Activated CD8-positive, alpha-beta memory T cell treated with anti-CD3 and anti-CD28 coated beads, Interleukin-2, amount 10 ng/mL, durations not matched to agents 7 days and 5 days (primary cell): ENCODE results near the gene FSTL4. TPM values are rescaled to one million over a fixed set of nuclear protein-coding genes. Genes with fewer than 3 reads are reported as not detected.

Experiments used
- ATAC-seq: fragments of 150-1000 bp; cut with Tn5 transposase; one replicate; pipeline ENCODE4 v1.10.0; 2021; ENCODE audit warnings: moderate library complexity
- CTCF ChIA-PET: fragments of 350-600 bp; sonication (Branson Sonifier 250); formaldehyde crosslinking; loops from one replicate; lab custom pipeline; 2021; ENCODE audit warnings: antibody characterized with exemption; lab: Charles Lee
- DNase-seq: peaks from one replicate; pipeline ENCODE4 v3.0.0-alpha.2; 2020
- H3K27ac Mint-ChIP-seq: one replicate; pipeline ENCODE4 v1.8.0; 2021; ENCODE audit warnings: mild to moderate bottlenecking, mixed read lengths
- H3K27me3 Mint-ChIP-seq: one replicate; pipeline ENCODE4 v1.8.0; 2021; ENCODE audit warnings: mixed read lengths
- H3K36me3 Mint-ChIP-seq: one replicate; pipeline ENCODE4 v1.8.0; 2021; ENCODE audit warnings: mild to moderate bottlenecking, mixed read lengths
- H3K4me1 Mint-ChIP-seq: one replicate; pipeline ENCODE4 v1.8.0; 2021; ENCODE audit warnings: mixed read lengths
- H3K4me3 Mint-ChIP-seq: one replicate; pipeline ENCODE4 v1.8.0; 2021; ENCODE audit warnings: mild to moderate bottlenecking, moderate library complexity, mixed read lengths
- H3K9me3 Mint-ChIP-seq: one replicate; pipeline ENCODE4 v1.8.0; 2022; ENCODE audit warnings: low read depth, mixed read lengths
- total RNA-seq, 2 experiments: library from RNA; stranded (reverse); gene quantifications; one replicate each; pipeline ENCODE4 v1.2.3, GENCODE V29; 2021

FSTL4 gene
- total RNA-seq, 2 experiments from 2014 or later = not detected

GRCh38 chr5:133238426-133239205, 373.7 kb downstream of the FSTL4 start:
- CTCF ChIA-PET = no interaction called here
- Mint-ChIP-seq H3K9me3 (no peaks in the 10 kb centered on the region), H3K27ac (no peak overlapping the region)

GRCh38 chr5:133236976-133237375, 375.4 kb downstream of the FSTL4 start:
- Mint-ChIP-seq H3K27ac (no peak overlapping the region), H3K27me3 (peaks cover 19% of the 10 kb centered on the region), H3K36me3 (no peaks in the 10 kb centered on the region), H3K4me3 (no peak overlapping the region), H3K9me3 (no peaks in the 10 kb centered on the region), H3K4me1 (peaks cover 19% of the 10 kb centered on the region)
- CTCF ChIA-PET = no interaction called here
- no peak for ATAC-seq
- DNase-seq = no peak

More at GRCh38 chr5:133238426-133239205, 373.7 kb downstream of the FSTL4 start:
- Mint-ChIP-seq H3K36me3 (no peaks in the 10 kb centered on the region), H3K27me3 (peaks cover 19% of the 10 kb centered on the region), H3K4me3 (no peak overlapping the region), H3K4me1 (peaks cover 23% of the 10 kb centered on the region)
- no peak for DNase-seq
- no peak for ATAC-seq

- Mint-ChIP-seq H3K36me3 (no peaks in the 10 kb centered on the region), H3K4me3 (no peak overlapping the region), H3K27ac (no peak overlapping the region), H3K27me3 (peaks cover 19% of the 10 kb centered on the region), H3K9me3 (no peaks in the 10 kb centered on the region), H3K4me1 (peaks cover 15% of the 10 kb centered on the region)
- ATAC-seq = no peak
- no peak for DNase-seq
- CTCF ChIA-PET = no interaction called here
These were observed 375.8 kb downstream of the FSTL4 start for GRCh38 chr5:133236541-133236951.

GRCh38 chr5:133235696-133236426, 376.5 kb downstream of the FSTL4 start:
- Mint-ChIP-seq H3K4me1 (peaks cover 11% of the 10 kb centered on the region), H3K27ac (no peak overlapping the region), H3K36me3 (no peaks in the 10 kb centered on the region), H3K27me3 (peaks cover 19% of the 10 kb centered on the region), H3K4me3 (no peak overlapping the region), H3K9me3 (no peaks in the 10 kb centered on the region)
- ATAC-seq (no peak), DNase-seq (no peak)
- CTCF ChIA-PET = no interaction called here

GRCh38 chr5:133234911-133235310, 377.4 kb downstream of the FSTL4 start:
- Mint-ChIP-seq H3K4me1 (peaks cover 3% of the 10 kb centered on the region), H3K9me3 (no peaks in the 10 kb centered on the region), H3K4me3 (no peak overlapping the region), H3K27me3 (peaks cover 19% of the 10 kb centered on the region), H3K27ac (no peak overlapping the region), H3K36me3 (no peaks in the 10 kb centered on the region)
- CTCF ChIA-PET = no interaction called here
- no peak for ATAC-seq
- no peak for DNase-seq

GRCh38 chr5:133234273-133234672, 378.1 kb downstream of the FSTL4 start:
- CTCF ChIA-PET = no interaction called here
- H3K36me3 Mint-ChIP-seq = no peaks in the 10 kb centered on the region
- no peak overlapping the region for H3K4me3 Mint-ChIP-seq
- no peak overlapping the region for H3K27ac Mint-ChIP-seq
- no peaks in the 10 kb centered on the region for H3K4me1 Mint-ChIP-seq
- ATAC-seq (no peak), DNase-seq (no peak)
- H3K27me3 Mint-ChIP-seq = peaks cover 19% of the 10 kb centered on the region
- no peaks in the 10 kb centered on the region for H3K9me3 Mint-ChIP-seq

- no peak for ATAC-seq
- Mint-ChIP-seq H3K4me1 (no peaks in the 10 kb centered on the region), H3K36me3 (no peaks in the 10 kb centered on the region), H3K27me3 (peaks cover 21% of the 10 kb centered on the region), H3K9me3 (no peaks in the 10 kb centered on the region), H3K27ac (no peak overlapping the region), H3K4me3 (no peak overlapping the region)
- CTCF ChIA-PET = no interaction called here
- DNase-seq = no peak
These were observed 378.7 kb downstream of the FSTL4 start for GRCh38 chr5:133233616-133234015.

- no peaks in the 10 kb centered on the region for H3K9me3 Mint-ChIP-seq
- H3K4me3 Mint-ChIP-seq = no peak overlapping the region
- CTCF ChIA-PET = no interaction called here
- no peak for DNase-seq
- no peaks in the 10 kb centered on the region for H3K36me3 Mint-ChIP-seq
- peaks cover 18% of the 10 kb centered on the region for H3K27me3 Mint-ChIP-seq
- no peaks in the 10 kb centered on the region for H3K4me1 Mint-ChIP-seq
- H3K27ac Mint-ChIP-seq = no peak overlapping the region
- ATAC-seq = no peak
These were observed 379.4 kb downstream of the FSTL4 start for GRCh38 chr5:133232911-133233310.

GRCh38 chr5:133232435-133232834, 379.9 kb downstream of the FSTL4 start:
- no peaks in the 10 kb centered on the region for H3K4me1 Mint-ChIP-seq
- DNase-seq (no peak), ATAC-seq (no peak)
- no peaks in the 10 kb centered on the region for H3K9me3 Mint-ChIP-seq
- H3K4me3 Mint-ChIP-seq = no peak overlapping the region
- H3K27me3 Mint-ChIP-seq = peaks cover 14% of the 10 kb centered on the region
- CTCF ChIA-PET = no interaction called here
- no peak overlapping the region for H3K27ac Mint-ChIP-seq
- no peaks in the 10 kb centered on the region for H3K36me3 Mint-ChIP-seq

GRCh38 chr5:133232011-133232410, 380.3 kb downstream of the FSTL4 start:
- no peaks in the 10 kb centered on the region for H3K9me3 Mint-ChIP-seq
- peaks cover 14% of the 10 kb centered on the region for H3K27me3 Mint-ChIP-seq
- no peaks in the 10 kb centered on the region for H3K4me1 Mint-ChIP-seq
- CTCF ChIA-PET = no interaction called here
- H3K27ac Mint-ChIP-seq = no peak overlapping the region
- ATAC-seq (no peak), DNase-seq (no peak)
- no peaks in the 10 kb centered on the region for H3K36me3 Mint-ChIP-seq
- no peak overlapping the region for H3K4me3 Mint-ChIP-seq

GRCh38 chr5:133230823-133231578, 381.3 kb downstream of the FSTL4 start:
- no peak for DNase-seq
- no peak for ATAC-seq
- H3K36me3 Mint-ChIP-seq = no peaks in the 10 kb centered on the region
- no peaks in the 10 kb centered on the region for H3K4me1 Mint-ChIP-seq
- peaks cover 15% of the 10 kb centered on the region for H3K27me3 Mint-ChIP-seq
- no peaks in the 10 kb centered on the region for H3K9me3 Mint-ChIP-seq
- CTCF ChIA-PET = no interaction called here
- H3K4me3 Mint-ChIP-seq = no peak overlapping the region
- no peak overlapping the region for H3K27ac Mint-ChIP-seq

GRCh38 chr5:133229931-133230664, 382.2 kb downstream of the FSTL4 start:
- Mint-ChIP-seq H3K4me3 (no peak overlapping the region), H3K9me3 (no peaks in the 10 kb centered on the region), H3K27me3 (peaks cover 15% of the 10 kb centered on the region), H3K36me3 (no peaks in the 10 kb centered on the region), H3K27ac (no peak overlapping the region), H3K4me1 (no peaks in the 10 kb centered on the region)
- DNase-seq = no peak
- CTCF ChIA-PET = interaction anchor here (1.3 kb wide), 1 partner anchor 19 kb away, joined by 3 read pairs; no protein-coding TSS in a partner anchor
- no peak for ATAC-seq

GRCh38 chr5:133228316-133228715, 384.0 kb downstream of the FSTL4 start:
- no peaks in the 10 kb centered on the region for H3K9me3 Mint-ChIP-seq
- no peak for ATAC-seq
- H3K4me3 Mint-ChIP-seq = no peak overlapping the region
- H3K27me3 Mint-ChIP-seq = peaks cover 15% of the 10 kb centered on the region
- CTCF ChIA-PET = no interaction called here
- H3K36me3 Mint-ChIP-seq = no peaks in the 10 kb centered on the region
- H3K27ac Mint-ChIP-seq = no peak overlapping the region
- no peak for DNase-seq
- H3K4me1 Mint-ChIP-seq = no peaks in the 10 kb centered on the region
